Fibroblast of upper back skin (primary cell): Measurements from ENCODE around the gene SCG2.

Experiments
- DNase-seq: peaks from one replicate; pipeline ENCODE4 v3.0.0-alpha.2; 2013

SCG2 gene, protein sequence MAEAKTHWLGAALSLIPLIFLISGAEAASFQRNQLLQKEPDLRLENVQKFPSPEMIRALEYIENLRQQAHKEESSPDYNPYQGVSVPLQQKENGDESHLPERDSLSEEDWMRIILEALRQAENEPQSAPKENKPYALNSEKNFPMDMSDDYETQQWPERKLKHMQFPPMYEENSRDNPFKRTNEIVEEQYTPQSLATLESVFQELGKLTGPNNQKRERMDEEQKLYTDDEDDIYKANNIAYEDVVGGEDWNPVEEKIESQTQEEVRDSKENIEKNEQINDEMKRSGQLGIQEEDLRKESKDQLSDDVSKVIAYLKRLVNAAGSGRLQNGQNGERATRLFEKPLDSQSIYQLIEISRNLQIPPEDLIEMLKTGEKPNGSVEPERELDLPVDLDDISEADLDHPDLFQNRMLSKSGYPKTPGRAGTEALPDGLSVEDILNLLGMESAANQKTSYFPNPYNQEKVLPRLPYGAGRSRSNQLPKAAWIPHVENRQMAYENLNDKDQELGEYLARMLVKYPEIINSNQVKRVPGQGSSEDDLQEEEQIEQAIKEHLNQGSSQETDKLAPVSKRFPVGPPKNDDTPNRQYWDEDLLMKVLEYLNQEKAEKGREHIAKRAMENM

DNA sequence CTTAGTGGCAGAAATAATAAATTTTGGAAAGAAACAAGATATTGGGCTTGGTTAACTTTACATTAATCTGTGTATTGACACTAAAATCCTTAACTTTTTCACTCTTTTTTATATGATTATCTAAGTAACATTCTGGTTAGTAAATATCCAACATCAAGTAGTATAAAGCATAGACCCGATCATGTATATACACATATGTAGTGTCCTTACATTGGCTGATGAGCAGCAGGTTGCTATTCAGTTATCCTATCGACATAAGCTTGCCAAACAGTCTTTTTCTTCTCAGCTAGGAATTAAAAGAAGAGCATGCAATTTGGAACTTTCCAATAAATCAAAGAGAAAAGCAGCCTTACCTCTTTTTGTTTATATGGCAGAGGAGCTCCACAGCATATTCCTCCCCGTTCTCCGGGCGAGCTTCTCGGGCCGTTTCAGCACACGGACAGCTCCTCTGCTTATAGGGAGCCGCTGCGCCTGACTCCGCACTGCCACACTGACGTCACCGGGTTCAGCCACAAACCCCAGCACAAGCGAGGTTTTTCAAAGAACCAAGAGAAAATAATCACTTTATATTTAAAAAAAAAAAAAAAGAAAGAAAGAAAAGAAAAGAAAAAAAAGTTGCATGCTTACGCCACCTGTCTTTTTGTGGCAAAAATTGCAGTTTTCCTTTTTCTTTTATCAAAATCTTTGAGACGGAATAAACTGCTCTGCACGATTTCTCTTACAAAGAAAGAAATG is at the start of gene SCG2:
Gene SCG2 (minus strand): TSS at position 430 of the 735 bp plus-strand sequence. CDS start 3,079 bp downstream, outside the sequence.
- peak; percentile 92 for DNase-seq

DNA sequence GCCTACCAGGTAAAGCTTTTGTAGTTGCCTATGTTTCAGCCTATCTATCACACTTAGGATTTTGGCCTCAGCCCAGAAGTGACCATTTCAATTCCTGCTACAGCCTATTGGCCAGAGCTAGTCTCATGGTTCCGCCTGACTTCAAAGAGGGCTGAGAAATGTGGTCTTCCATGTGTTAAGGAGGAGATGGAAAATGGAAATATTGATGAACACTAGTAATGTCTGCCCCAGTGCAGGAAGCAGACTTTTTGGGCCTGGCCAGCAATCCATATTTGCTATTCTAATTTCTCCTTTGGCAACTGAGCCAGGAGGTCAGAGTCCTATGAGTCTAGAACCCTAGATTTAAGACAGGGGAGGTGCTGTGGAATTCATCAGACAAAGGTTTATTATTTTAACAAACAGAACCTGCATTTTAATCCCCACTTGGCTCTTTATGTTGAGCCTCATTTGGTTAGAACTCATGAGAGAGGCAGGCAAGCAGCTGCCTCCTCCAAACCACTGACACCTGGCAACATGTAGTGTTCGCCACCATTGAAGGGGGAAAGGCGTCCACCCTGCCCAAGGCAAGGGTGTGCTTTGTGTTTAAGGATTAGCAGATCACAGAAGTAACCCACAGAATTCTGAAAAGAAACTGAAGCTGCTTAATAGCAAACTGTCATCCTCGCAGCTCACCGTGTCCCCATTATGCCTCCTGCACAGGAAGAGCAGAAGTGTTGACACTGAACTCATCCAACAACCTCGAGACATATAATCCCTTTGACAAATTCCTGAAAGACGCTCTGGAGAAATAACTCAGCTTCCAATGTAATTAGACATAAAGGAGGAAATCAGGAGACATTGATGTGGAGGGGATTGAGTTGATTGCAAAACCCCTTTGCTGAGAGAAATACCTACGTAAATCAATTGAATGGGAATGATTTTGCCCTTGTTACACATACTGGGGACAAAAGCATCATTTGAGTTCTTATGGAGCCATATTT is 47.7 kb upstream of the SCG2 start:
- DNase-seq = peak; percentile 42

DNA sequence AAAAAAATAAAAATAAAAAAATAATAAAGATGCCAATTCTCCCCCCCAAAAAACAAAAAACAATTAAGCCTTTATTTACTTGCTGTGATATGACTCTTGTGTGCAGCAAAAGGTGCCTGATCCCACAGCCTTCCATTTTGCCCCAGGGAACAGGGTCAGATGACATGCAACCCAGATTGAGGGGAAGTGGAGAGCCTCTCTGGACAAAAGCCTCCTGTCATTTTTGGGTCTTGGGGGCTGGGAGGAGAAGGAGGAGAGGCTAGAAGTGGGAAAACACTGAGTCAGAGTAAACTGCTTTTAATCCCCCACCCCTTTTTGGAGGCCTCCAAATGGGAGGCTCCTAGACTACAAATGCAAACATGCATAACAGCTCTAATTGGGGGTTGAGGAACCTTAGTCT is 46.6 kb upstream of the SCG2 start:
- no peak for DNase-seq

DNA sequence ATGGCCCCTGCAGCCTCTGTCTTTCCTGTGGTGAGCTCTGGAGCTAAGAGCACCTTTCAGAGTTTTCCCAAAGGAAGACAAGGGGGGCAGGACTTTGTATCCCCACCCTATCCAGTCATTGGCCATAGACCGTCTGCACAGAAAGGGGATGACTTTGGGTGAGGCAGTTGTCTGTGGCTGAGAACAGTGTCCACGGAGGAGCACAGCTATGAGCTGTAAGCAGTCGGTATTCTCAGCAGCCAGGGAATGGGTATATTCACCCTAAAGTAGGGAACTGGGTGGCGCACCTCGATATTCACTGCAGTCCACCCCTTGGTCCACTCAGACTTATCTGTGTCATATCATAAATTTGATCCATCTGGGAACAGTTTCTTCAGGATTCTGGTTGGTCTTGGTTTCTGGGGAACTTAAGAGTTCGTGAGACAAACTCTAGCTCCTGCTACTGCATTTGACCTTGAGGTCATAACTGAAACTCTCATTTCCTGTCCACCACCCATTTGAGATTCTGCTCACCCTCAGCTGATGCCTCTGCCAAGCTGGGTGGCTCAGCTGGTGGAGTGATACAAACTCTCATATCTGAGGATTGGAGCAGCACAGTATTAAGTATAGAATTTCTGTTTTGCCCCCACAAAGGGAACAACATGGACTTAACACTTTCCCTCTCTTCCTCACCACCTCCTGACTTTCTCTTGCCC is 45.2 kb upstream of the SCG2 start:
- no peak for DNase-seq

DNA sequence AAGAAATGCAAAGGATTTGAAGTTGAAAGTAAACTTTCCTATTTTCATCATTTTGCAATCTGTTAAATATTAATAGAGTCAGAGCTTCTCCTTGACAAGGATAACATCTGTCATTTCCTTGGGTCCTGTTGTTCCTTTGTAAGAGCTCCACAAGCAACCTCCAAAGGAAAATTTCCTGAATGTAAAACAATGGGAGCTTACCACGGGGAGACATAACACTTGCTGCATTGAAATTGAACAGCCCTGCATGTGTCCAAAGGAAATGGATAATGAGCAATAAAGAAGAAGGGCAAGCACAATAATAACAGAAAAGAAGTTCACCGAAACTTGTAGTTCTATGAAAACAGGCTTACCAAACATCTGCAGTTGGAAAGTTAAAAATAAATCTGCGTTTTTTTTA is 42.0 kb upstream of the SCG2 start:
- no peak for DNase-seq

DNA sequence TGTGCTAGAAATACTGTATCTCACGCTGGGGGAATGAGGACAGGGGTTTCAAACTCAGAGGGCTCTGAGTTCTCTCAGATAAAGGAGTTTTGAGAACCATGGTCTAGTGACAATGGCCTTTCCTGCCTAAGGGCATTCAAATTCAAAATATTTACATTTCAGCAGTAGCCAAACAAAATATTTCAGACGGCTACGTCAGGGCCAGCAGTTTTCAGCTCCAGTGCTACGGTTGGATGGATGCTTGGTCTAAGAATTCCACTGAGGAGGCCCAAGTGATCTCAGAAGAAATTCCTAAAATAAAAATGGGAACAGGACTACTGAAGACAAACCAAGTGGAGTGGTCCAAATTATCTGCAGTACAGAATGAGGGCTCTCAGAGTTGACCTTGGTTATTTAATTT is 41.1 kb upstream of the SCG2 start:
- no peak for DNase-seq

DNA sequence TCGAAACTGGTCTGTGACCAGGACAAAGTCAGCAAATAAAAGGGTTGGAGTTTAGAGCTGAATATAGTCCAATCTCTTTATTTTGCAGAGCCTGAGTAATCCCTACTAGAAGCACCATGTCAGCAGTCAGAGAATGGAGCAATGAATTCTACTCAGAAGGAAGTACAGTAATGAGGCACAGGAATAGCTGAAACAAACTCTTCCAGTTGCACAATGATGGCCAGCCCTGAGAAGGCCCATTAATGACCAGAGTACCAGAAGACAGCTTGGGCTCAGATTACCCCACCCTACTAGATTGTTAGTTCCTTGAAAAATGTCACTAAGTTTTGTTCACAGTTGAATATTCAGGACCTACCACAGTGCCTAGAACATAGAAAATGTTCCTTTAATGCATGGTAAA is 40.3 kb upstream of the SCG2 start:
- no peak for DNase-seq

DNA sequence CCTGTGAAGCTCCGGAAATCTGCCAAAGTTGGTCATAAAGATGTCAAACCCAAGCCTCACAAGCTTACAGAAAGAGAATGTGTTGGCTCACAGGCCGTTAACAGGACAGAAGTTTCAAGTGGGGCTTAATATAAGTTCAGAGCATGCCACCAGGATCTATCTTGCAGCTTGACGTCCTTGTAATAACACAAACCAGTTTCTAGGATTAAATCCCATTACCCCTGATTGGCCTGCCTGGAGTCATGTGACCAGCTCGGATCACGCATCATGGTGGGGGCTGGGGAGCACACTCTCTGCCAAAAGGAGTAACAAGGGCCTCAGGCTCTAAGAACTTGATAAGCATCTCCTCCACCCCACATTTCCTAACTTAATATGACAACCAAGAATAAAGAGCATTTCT is 38.9 kb upstream of the SCG2 start:
- DNase-seq = no peak

DNA sequence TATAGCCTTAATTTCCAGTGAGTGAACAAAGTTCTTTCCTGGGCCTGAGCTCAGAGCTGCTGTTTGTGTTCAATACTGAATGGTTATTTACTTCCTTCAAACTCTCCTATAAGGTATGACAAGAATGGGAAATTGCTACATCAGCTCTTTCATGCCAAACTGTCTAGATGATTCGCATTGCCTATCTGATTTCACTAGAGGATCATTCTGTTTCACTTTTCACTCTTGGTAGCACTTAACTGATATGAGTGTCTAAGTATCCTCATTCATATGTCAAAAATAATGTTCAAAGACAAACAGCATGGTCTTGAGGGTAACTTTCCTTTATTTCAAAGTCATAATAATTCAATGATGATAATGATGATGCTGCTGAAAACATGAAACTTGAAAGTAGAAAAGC is 32.9 kb upstream of the SCG2 start:
- peak; percentile 69 for DNase-seq

DNA sequence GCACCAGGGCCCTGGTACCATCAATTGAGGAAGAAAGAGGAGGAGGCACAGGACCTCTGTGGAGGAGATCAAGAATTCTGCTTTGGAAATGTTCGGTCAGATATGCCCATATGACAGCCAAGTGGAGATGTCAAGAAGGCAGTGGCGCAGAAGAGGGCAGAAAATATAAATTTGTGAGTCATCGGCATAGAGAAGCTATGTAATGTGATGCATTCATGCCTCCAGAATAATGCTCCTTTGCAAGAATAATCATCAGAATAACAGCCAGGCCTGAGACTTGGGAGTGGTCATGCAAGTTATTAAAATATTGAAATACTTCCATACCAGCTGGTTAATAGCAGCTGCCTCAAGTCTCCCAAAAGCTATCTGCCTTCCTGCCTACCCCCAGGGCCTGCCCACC is 32.1 kb upstream of the SCG2 start:
- DNase-seq = no peak

DNA sequence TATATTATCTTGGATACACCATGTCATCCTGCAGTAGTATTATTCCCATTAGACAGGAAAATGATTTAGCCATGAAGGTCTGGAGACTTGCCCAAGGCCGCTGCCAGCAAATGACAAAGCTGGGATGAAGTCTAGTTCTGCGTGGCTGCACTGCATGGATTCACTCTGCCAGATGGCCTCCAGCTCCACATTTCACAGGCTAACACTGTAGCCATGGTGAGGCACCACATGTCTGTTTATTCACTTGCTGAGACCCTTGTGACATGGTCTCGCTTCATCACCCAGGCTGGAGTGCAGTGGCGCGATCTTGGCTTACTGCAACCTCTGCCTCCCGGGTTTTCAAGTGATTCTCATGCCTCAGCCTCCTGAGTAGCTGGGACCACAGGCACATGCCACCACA is 31.5 kb upstream of the SCG2 start:
- DNase-seq = no peak

DNA sequence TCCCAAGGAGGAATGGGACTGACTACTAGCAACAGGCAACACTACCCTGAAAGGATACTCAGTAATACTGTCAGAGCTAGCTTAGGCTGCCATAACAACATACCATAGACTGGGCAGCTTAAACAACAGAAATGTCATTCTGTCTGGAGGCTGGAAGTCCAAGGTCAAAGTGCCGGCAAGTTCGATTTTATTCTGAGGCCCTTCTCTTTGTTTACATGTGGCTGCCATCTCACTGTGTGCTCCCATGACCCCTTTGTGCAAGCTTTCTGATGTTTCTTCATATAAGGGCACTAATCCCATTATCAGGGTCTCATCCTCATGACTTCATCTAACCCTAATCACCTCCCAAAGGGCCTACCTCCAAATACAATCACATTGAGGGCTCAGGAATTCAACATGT is 30.7 kb upstream of the SCG2 start:
- DNase-seq = no peak

DNA sequence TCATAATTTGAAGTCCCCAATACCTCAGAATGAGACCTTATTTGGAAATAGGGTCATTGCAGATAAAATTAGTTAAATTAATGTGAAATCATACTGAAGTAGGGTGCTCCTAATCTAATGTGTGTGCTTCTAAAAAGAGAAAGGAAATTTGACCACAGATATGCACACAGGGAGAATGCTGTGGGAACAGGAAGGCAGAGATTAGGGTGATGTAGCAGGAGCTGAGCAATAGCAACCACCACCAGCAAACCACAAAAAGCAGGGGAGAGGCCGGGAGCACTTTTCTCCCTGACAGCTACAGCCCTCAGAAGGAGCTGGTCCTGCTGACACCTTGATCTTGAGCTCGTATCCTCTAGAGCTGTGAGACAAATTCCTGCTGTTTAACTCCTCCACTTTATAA is 24.6 kb upstream of the SCG2 start:
- peak; percentile 92 for DNase-seq

DNA sequence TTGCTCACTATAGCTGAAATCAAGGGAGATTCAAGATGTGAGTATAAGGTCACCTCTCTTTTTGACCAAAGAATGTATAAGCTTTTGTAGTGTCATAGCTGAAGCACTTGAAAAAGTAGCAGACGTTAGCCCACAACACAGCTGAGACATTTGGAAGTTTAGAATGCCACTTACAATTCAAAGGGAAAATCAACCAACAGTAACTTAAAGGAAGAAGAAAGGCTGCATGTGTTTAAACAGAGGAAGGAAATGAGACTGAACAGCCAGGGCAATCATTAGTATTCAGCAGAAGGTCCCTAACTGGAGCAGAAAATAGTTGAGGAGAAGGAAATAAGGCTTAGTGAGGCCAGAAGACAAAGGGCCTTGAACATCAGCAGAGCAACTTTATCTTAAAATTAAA is 23.5 kb upstream of the SCG2 start:
- no peak for DNase-seq

DNA sequence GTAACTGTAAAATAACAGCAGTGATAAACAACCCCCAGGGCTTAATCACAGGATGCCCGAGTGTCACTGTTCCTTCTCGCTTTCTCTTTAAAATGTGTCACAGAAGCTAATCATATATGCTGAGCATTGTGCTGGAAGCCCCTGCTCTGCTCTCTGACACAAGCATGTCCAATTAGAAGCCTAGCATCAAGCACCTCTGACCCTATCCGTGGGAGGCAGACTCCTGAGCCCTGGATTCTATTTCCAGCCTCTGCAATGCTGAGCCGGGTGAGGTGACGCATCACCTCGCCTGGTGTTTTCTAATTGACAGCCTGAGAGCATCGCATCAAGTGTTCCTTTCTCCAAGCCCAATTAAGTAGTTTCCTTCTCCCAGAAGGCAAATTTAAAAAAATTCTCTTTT is 19.7 kb upstream of the SCG2 start:
- DNase-seq = no peak

DNA sequence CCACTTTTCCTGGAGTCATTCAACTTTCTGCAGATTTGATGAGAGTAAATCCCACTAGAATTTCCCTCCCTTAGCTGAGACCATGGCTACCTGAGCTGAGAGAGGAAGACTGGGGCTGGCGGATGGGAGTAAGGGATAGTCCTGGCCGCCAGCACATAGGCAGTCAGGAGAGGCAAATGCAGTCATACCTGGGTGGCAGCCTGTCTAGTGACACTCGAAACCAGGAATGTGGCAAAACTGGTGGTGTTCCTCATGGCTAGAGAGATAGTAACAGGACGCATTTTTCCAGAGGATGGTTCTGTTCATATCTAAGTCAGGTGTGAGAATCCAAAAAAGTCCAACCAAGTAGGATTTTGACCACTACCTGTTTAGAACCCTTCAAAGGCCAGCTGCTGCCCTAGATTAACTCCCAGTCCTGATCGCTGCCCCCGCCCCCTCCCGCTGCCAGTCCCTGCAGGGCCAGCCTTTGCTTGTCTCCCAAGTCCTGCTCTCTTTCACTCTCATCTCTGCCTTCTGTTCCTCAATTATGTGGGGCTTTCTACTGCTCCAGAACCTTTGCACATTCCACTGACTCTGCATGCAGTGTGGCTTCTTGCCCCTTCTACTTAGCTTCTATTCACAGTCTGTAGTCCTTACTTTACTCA is 17.4 kb upstream of the SCG2 start:
- DNase-seq = no peak

DNA sequence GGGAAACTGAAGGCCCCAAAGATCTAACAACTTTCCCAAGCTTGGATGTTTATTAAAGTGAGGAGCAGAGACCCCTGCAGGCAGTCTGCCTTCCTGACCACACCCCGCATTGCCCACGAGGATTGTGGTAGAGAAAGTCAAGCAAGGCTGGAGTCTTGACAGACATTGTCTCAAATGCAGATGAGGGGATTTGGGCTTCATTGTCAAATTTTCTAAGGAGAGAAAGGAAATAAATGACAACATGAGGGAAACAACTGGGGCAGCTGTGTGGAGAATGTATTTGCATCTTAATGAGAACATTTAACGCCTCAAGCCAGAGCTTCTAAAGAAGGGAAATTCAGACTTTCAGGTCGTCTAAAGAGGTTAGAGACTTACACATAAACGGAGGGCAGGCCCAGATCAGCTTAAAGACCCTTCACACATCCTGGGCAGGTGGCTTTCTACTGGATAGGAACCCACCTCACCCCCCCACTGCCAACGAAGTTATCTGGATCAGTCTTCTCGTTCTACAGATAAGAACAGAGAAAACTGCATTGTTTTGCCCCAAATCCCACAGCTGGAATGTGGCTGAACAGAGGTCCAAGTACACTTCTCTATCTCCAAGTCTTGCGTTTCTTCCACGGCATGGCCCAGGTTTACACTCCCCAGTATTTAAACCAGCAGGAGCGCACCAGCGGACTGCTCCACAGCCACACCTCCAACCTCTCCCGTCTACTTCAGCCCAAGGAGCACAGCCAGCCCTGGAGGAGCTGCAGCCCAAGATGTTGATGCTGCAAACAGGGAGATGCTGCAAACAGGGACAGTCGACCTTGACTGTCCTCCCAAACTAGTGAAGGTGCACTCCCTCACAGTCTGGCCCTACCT is 16.2 kb upstream of the SCG2 start:
- no peak for DNase-seq

DNA sequence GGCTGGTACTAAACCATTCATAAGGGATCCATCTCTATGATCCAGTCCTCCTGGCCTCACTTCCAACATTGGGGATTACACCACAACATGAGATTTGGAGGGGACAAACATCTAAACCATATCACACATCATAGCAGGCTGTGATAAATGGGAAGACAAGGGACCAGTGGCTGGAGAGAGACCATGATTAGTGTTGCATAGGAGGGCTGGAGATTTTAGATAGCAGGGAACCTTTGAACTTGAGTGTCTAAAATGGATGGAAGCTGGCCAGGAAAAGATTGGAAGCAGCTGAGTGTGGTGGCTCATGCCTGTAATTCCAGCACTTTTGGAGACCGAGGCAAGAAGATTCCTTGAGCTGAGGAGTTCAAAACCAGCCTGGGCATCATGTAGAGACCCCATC is 12.4 kb upstream of the SCG2 start:
- DNase-seq = no peak

DNA sequence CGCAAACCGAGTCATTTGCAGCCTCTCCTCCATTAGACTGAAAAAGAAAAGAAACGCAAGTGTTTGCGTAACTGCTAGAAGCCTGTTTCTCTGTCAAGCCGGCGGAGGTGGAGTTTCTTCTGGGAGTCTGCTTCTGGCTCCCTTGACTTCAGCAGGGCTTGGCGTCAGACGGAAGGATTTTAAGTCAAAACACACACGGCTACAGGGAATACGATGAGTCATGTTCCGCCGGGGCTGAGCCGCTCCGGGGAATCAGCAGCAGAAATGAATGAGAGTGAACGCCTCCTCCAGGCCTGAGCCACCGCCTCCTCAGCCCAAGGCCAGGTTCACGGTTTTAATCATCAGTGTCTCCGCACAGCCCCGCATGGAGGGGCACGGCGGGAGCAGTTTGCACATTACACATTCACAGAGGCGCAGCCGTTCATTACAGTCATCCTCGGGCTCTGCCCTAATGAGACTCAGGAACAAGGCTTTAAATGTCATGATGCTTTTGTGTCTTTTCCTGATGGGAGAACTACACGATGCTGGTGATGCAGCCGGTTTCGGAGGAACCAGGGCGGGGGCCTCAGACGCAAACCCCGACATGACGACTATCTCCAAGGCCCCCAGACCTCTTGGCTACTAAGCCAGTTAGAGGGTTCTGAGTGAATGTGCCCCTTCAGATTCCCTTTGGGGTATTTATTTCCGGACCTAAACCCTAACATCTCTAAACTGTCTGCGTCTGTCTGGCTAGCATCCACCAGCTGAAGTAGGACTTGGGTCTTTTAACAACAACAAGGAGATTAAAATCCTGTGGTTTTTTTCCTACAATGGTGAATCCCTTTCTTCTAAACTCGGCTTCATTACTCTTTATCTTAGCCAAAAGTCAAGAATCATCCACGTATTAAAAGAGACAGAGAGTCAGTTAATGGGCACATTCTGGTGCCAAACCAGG is 11.1 kb upstream of the SCG2 start:
- peak; percentile 98 for DNase-seq
